Brain microvascular endothelial cell (primary cell): ENCODE results near the gene WLS.
A peak's percentile ranks its signal among the peaks of the same experiment; 100 is the strongest.

Source experiments
- DNase-seq: peaks from one replicate; pipeline ENCODE4 v3.0.0-alpha.2; 2020
- H3K27ac ChIP-seq: fragments of 250-450 bp; sonication (Bioruptor Pico); 2 replicates; pipeline ENCODE4 v1.5.1; 2020; ENCODE audit warnings: mild to moderate bottlenecking, moderate library complexity
- H3K27me3 ChIP-seq: fragments of 250-450 bp; sonication (Bioruptor Pico); replicated peaks from 2 replicates; pipeline ENCODE4 v1.5.1; 2020; ENCODE audit warnings: mild to moderate bottlenecking
- H3K36me3 ChIP-seq: fragments of 250-450 bp; sonication (Bioruptor Pico); replicated peaks from 2 replicates; pipeline ENCODE4 v1.5.1; 2020; ENCODE audit warnings: mild to moderate bottlenecking
- H3K4me3 ChIP-seq: 2 replicates; pipeline ENCODE4 v1.5.1; 2011; ENCODE audit warnings: low read depth, mild to moderate bottlenecking, control low read depth, low read length, moderate library complexity
- CTCF ChIP-seq: IDR thresholded peaks from 2 replicates; pipeline ENCODE4 v1.5.1; 2011; ENCODE audit warnings: low read depth, mild to moderate bottlenecking, moderate library complexity, low read length, control low read depth, inconsistent platforms; ENCODE audit errors: missing control alignments
- in situ Hi-C: cut with HindIII; loops from 2 replicates; pipeline ENCODE4 v1.10.0; 2017; ENCODE audit warnings: low sequenced_read_pairs, low pct_ligation_motif_present

The WLS gene

GRCh38 chr1:68103011-68103545 is 129.2 kb downstream of the WLS start:
- Histone ChIP-seq H3K36me3 (no peaks in the 10 kb centered on the region), H3K4me3 (no peak overlapping the region), H3K27me3 (no peaks in the 10 kb centered on the region), H3K27ac (no peak overlapping the region)
- no peak for DNase-seq
- in situ Hi-C loops: no loop called here
- TF ChIP-seq CTCF: no peak

GRCh38 chr1:68101829-68102228 is 130.5 kb downstream of the WLS start:
- Histone ChIP-seq H3K27ac (no peak overlapping the region), H3K36me3 (no peaks in the 10 kb centered on the region), H3K27me3 (no peaks in the 10 kb centered on the region), H3K4me3 (no peak overlapping the region)
- TF ChIP-seq CTCF: no peak
- in situ Hi-C loops: no loop called here
- DNase-seq: no peak

- in situ Hi-C loops: no loop called here
Observed at GRCh38 chr1:68100571-68100970, 131.8 kb downstream of the WLS start.

GRCh38 chr1:68093737-68094136 is 138.6 kb downstream of the WLS start:
- no peak for DNase-seq
- H3K27ac ChIP-seq: no peak overlapping the region
- H3K36me3 ChIP-seq: no peaks in the 10 kb centered on the region
- H3K4me3 ChIP-seq: no peak overlapping the region
- no peaks in the 10 kb centered on the region for H3K27me3 ChIP-seq
- no peak for TF ChIP-seq CTCF
- in situ Hi-C loops: no loop called here

More at GRCh38 chr1:68100571-68100970, 131.8 kb downstream of the WLS start:
- Histone ChIP-seq H3K27ac (no peak overlapping the region), H3K27me3 (no peaks in the 10 kb centered on the region), H3K36me3 (no peaks in the 10 kb centered on the region), H3K4me3 (no peak overlapping the region)
- no peak for DNase-seq
- no peak for TF ChIP-seq CTCF

- Histone ChIP-seq H3K27ac (no peak overlapping the region), H3K4me3 (no peak overlapping the region), H3K27me3 (no peaks in the 10 kb centered on the region), H3K36me3 (no peaks in the 10 kb centered on the region)
- peak; percentile 6 for DNase-seq
- TF ChIP-seq CTCF: no peak
- in situ Hi-C loops: no loop called here
Observed at GRCh38 chr1:68087184-68087583, 145.1 kb downstream of the WLS start.

- DNase-seq: no peak
- Histone ChIP-seq H3K27me3 (no peaks in the 10 kb centered on the region), H3K4me3 (no peak overlapping the region), H3K27ac (no peak overlapping the region), H3K36me3 (no peaks in the 10 kb centered on the region)
- TF ChIP-seq CTCF: no peak
- in situ Hi-C loops: no loop called here
Observed at GRCh38 chr1:68085752-68086151, 146.6 kb downstream of the WLS start.
